DND-41 (cell line): ENCODE results near the gene CACNB2.

Experiments used
- ATAC-seq: fragments of 200-7000 bp; cut with Tn5 transposase; 3 replicates; pipeline ENCODE4 v1.9.1; 2021; ENCODE audit warnings: low read depth; ENCODE audit not compliant: insufficient read depth
- DNase-seq: peaks from one replicate; pipeline ENCODE4 v3.0.0-alpha.2; 2020
- H2AFZ ChIP-seq: 2 replicates; pipeline ENCODE4 v1.6.0; 2012; ENCODE audit warnings: low read depth, low read length
- H3K27ac ChIP-seq: 2 replicates; pipeline ENCODE4 v1.5.1; 2012; ENCODE audit warnings: low read length, inconsistent platforms
- H3K27me3 ChIP-seq: fragments of 200-600 bp; sonication (generic); 2 replicates; pipeline ENCODE4 v1.6.0; 2012; ENCODE audit warnings: low read length, mild to moderate bottlenecking, inconsistent platforms; ENCODE audit not compliant: insufficient read depth, poor library complexity
- H3K36me3 ChIP-seq: 2 replicates; pipeline ENCODE4 v1.5.1; 2012; ENCODE audit warnings: low read length, inconsistent platforms; ENCODE audit not compliant: insufficient read depth
- H3K4me1 ChIP-seq: 2 replicates; pipeline ENCODE4 v1.5.1; 2012; ENCODE audit warnings: mild to moderate bottlenecking, low read length; ENCODE audit not compliant: insufficient read depth
- H3K4me2 ChIP-seq: 2 replicates; pipeline ENCODE4 v1.6.0; 2012; ENCODE audit warnings: mild to moderate bottlenecking, moderate library complexity, low read length, inconsistent platforms; ENCODE audit not compliant: insufficient read depth
- H3K4me3 ChIP-seq, 2 experiments: fragments of 200-600 bp in 1 of 2; shearing (Covaris generic) in 1 of 2; 2 replicates each; pipeline ENCODE4 v1.5.1; 2012 to 2016; ENCODE audit warnings: inconsistent platforms in 2 of 2, low read length in 2 of 2, mild to moderate bottlenecking in 2 of 2, low read depth in 1 of 2, moderate library complexity in 1 of 2
- H3K79me2 ChIP-seq: 2 replicates; pipeline ENCODE4 v1.6.0; 2012; ENCODE audit warnings: low read length, inconsistent platforms; ENCODE audit not compliant: insufficient read depth
- H3K9ac ChIP-seq: 2 replicates; pipeline ENCODE4 v1.6.0; 2012; ENCODE audit warnings: low read depth, mild to moderate bottlenecking, inconsistent platforms, low read length, moderate library complexity
- H3K9me3 ChIP-seq: 2 replicates; pipeline ENCODE4 v1.5.1; 2012; ENCODE audit warnings: low read length, moderate library complexity, mild to moderate bottlenecking, inconsistent platforms; ENCODE audit not compliant: insufficient read depth, severe bottlenecking
- H4K20me1 ChIP-seq: 2 replicates; pipeline ENCODE4 v1.6.0; 2012; ENCODE audit warnings: low read length; ENCODE audit not compliant: insufficient read depth
- EZH2 ChIP-seq: IDR thresholded peaks from 3 replicates; pipeline ENCODE4 v1.6.1; 2012; ENCODE audit warnings: borderline replicate concordance, low read depth, mild to moderate bottlenecking, moderate library complexity, low read length, inconsistent platforms; ENCODE audit not compliant: severe bottlenecking
- TF ChIP-seq, protein P1 (sequence below): IDR thresholded peaks from 2 replicates; pipeline ENCODE4 v1.5.1; 2012; ENCODE audit warnings: borderline replicate concordance, low read length, moderate library complexity, mild to moderate bottlenecking; ENCODE audit not compliant: poor library complexity, severe bottlenecking; ENCODE audit errors: extremely low read depth

The CACNB2 gene

DNA sequence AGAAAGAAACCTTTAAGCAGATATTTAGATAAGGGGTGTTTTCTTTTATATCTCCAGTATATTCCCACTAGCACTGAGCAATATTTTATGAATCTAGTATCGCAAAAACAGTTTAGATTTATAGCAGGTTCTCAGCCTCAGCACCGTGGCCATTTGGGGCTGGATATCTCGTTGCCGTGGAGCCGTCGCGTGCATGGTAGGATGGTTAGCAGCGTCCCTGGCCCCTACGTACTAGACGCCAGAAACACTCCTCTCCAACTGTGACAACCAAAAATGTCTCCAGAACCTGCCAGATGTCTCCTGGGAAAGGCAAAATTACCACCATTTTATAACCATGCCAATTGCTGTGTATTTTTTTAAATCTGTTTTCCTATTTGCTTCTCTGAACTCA, 172.9 kb downstream of the CACNB2 start:
- H3K9ac ChIP-seq = no peak overlapping the region
- no peak for TF ChIP-seq EZH2
- TF ChIP-seq, protein P1, sequence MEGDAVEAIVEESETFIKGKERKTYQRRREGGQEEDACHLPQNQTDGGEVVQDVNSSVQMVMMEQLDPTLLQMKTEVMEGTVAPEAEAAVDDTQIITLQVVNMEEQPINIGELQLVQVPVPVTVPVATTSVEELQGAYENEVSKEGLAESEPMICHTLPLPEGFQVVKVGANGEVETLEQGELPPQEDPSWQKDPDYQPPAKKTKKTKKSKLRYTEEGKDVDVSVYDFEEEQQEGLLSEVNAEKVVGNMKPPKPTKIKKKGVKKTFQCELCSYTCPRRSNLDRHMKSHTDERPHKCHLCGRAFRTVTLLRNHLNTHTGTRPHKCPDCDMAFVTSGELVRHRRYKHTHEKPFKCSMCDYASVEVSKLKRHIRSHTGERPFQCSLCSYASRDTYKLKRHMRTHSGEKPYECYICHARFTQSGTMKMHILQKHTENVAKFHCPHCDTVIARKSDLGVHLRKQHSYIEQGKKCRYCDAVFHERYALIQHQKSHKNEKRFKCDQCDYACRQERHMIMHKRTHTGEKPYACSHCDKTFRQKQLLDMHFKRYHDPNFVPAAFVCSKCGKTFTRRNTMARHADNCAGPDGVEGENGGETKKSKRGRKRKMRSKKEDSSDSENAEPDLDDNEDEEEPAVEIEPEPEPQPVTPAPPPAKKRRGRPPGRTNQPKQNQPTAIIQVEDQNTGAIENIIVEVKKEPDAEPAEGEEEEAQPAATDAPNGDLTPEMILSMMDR = no peak

DNA sequence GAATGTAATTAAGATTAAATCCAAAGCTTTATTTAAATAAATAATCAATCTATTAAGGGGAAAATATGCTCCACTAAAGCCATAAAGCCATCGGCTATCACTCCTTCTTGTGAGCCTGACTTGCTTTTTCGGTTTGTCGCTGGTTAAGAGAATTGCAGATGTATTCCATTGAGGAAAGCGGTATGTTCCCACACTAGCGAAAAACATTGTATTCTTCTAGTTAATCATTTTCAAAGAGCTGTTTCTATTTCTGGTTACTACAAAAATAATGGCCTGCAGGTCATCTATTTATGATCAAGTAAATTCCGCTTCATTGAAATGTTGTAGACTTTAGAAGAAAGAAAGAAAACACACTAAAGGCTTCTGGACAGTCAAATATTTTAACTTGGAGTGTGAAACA, 173.4 kb downstream of the CACNB2 start:
- Histone ChIP-seq H4K20me1 (no peaks in the 10 kb centered on the region), H3K4me1 (no peaks in the 10 kb centered on the region), H3K27me3 (no peaks in the 10 kb centered on the region), H3K9ac (no peak overlapping the region), H3K9me3 (no peaks in the 10 kb centered on the region), H3K79me2 (no peaks in the 10 kb centered on the region), H3K27ac (no peak overlapping the region), H3K4me3 (no peak overlapping the region), H2AFZ (no peak overlapping the region), H3K36me3 (no peaks in the 10 kb centered on the region), H3K4me2 (no peak overlapping the region)
- DNase-seq (no peak), ATAC-seq (no peak)
- TF ChIP-seq EZH2 = no peak
- TF ChIP-seq, protein P1 = no peak

More for the DNA sequence above, 172.9 kb downstream of the CACNB2 start:
- no peaks in the 10 kb centered on the region for H3K79me2 ChIP-seq
- no peak for DNase-seq
- no peaks in the 10 kb centered on the region for H3K9me3 ChIP-seq
- ATAC-seq = no peak
- no peak overlapping the region for H3K4me2 ChIP-seq
- no peaks in the 10 kb centered on the region for H4K20me1 ChIP-seq
- H2AFZ ChIP-seq = no peak overlapping the region
- no peaks in the 10 kb centered on the region for H3K4me1 ChIP-seq
- no peak overlapping the region for H3K4me3 ChIP-seq
- H3K36me3 ChIP-seq = no peaks in the 10 kb centered on the region
- no peaks in the 10 kb centered on the region for H3K27me3 ChIP-seq
- H3K27ac ChIP-seq = no peak overlapping the region

DNA sequence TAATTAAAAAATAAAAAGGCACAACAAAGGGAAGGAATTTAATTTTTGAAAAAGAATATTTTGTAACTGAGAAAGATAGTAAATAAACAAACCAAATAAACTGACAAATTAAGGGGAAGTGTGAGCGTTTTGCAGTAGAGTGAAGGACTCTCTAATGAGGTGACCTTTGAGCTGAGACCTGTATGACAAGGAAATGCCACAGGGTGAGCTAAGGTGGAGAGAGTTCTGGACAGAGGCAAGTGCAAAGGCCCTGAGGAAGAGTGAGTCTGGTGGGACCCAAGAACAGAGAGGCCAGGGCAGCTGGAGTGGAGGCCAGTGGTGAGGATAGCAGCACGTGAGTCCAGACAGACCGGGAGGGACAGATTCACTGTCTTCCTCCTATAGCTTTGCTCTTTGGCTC, 179.4 kb downstream of the CACNB2 start:
- no peaks in the 10 kb centered on the region for H3K9me3 ChIP-seq
- no peak for ATAC-seq

More for the DNA sequence above, 179.4 kb downstream of the CACNB2 start:
- no peak for DNase-seq
- Histone ChIP-seq H3K79me2 (no peaks in the 10 kb centered on the region), H4K20me1 (no peaks in the 10 kb centered on the region), H3K27ac (no peak overlapping the region), H3K4me3 (no peak overlapping the region), H3K4me1 (no peaks in the 10 kb centered on the region), H3K9ac (no peak overlapping the region), H3K36me3 (no peaks in the 10 kb centered on the region), H3K27me3 (no peaks in the 10 kb centered on the region), H3K4me2 (no peak overlapping the region), H2AFZ (no peak overlapping the region)
- TF ChIP-seq, protein P1 = no peak
- TF ChIP-seq EZH2 = no peak
